Kidney tubule cell (primary cell): ENCODE results near the gene VWCE.

Experiments used
- DNase-seq: peaks from one replicate; pipeline ENCODE4 v3.0.0-alpha.2; 2018; ENCODE audit warnings: low spot score

Gene VWCE

GRCh38 chr11:61294717-61295595 is at the start of gene VWCE:
TSS of gene VWCE (minus strand) at chr11:61295316. CDS start at chr11:61295037, 279 bp downstream.
- DNase-seq: peak; percentile 70

- no peak for DNase-seq
These were observed 49.0 kb upstream of the VWCE start for GRCh38 chr11:61343792-61344745.

- DNase-seq: no peak
These were observed 47.2 kb upstream of the VWCE start for GRCh38 chr11:61342207-61342803.

GRCh38 chr11:61341706-61342105 is 46.6 kb upstream of the VWCE start:
- DNase-seq: no peak

- DNase-seq: no peak
These were observed 45.9 kb upstream of the VWCE start for GRCh38 chr11:61340979-61341378.

GRCh38 chr11:61339490-61339878 is 44.4 kb upstream of the VWCE start:
- DNase-seq: no peak

GRCh38 chr11:61338783-61339489 is 43.8 kb upstream of the VWCE start:
- no peak for DNase-seq

GRCh38 chr11:61337706-61338470 is 42.8 kb upstream of the VWCE start:
- DNase-seq: no peak

- DNase-seq: peak; percentile 84
These were observed 41.2 kb upstream of the VWCE start for GRCh38 chr11:61336171-61336935.

GRCh38 chr11:61335355-61335710 is 40.2 kb upstream of the VWCE start:
- no peak for DNase-seq

- DNase-seq: peak; percentile 59
These were observed 39.6 kb upstream of the VWCE start for GRCh38 chr11:61334434-61335354.

- DNase-seq: no peak
These were observed 38.7 kb upstream of the VWCE start for GRCh38 chr11:61333550-61334433.

- peak; percentile 94 for DNase-seq
These were observed 37.9 kb upstream of the VWCE start, which contains the start of the genes DDB1 and TKFC for GRCh38 chr11:61332797-61333549. TSS of gene DDB1 (minus strand) at chr11:61333105. CDS start at chr11:61332968, 137 bp downstream. TSS of gene TKFC (plus strand) at chr11:61333228. CDS start at chr11:61334729, 1,501 bp downstream.

GRCh38 chr11:61332281-61332796 is 37.2 kb upstream of the VWCE start:
- DNase-seq: peak; percentile 23

- DNase-seq: no peak
These were observed 36.5 kb upstream of the VWCE start for GRCh38 chr11:61331651-61332050.

- DNase-seq: no peak
These were observed 34.8 kb upstream of the VWCE start for GRCh38 chr11:61329871-61330270.

- no peak for DNase-seq
These were observed 33.2 kb upstream of the VWCE start for GRCh38 chr11:61328351-61328750.
